HG03097 (cell line): Measurements from ENCODE around the gene UGT1A6.

ENCODE experiments used
- ATAC-seq: cut with Tn5 transposase; IDR thresholded peaks from one replicate; pipeline ENCODE4 v1.9.1; 2021; ENCODE audit not compliant: unreplicated experiment, low FRiP score

The UGT1A6 gene

DNA sequence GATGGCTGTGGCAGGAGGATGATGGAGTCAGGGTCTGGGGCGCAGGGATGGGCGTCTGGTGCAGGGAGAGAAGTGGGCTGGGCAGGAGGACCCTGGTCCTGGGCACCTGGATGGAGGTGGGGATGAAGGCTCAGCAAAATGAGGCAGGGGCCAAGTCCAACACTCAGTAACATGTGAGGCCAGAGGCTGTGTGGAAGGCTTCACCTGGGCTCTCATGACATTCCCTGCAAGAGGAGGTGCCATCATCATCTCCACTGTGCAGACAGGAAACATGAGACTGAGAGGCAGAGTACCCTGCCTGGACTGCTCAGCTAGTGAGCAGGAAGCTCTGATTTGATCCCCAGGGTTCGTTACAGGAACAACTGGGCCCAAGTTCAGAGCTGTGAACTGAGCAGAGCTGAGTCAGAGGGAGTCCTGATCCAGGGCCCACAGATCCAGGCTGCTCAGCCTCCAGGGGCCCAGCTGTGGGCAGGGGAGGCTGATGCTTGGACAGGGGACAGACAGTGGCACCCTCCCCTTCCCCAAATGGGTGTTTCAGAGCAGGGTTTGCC is 124.7 kb downstream of the UGT1A6 start:
- ATAC-seq: no peak

DNA sequence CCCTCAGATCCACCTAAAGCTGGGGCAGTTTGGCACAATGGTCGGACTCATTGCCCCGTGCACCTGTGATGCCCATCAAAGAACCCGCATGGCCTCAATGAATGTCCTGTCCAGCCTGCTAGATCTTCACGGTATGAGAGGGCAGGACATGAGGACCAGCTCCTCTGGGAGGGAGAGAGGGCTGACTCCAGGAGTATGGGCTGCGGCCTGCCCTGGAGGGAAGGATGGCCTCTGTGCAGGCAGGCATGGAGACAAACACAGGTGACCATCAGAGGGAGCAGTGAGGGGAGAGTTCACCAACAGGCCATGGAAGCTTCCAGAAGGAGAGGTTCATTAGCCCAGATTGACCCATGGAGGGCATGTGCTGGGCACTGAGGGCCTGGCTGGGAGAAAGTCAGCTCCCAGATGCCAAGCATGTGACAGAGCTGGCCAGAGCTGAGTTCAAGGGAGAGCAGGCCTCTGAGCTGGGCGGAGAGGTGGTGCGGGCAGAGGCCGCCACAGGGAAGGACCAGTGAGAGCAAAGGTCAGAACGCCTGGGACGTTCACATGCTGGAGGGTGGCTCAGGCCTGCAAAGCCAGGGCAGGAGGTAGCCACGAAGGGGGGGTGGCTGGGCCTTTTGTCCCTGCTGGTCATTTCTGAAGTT is 125.4 kb downstream of the UGT1A6 start:
- no peak for ATAC-seq

- ATAC-seq: no peak
Observed at GRCh38 chr2:233818639-233819621, 126.2 kb downstream of the UGT1A6 start.

GRCh38 chr2:233819884-233820773 is 127.4 kb downstream of the UGT1A6 start:
- no peak for ATAC-seq

DNA sequence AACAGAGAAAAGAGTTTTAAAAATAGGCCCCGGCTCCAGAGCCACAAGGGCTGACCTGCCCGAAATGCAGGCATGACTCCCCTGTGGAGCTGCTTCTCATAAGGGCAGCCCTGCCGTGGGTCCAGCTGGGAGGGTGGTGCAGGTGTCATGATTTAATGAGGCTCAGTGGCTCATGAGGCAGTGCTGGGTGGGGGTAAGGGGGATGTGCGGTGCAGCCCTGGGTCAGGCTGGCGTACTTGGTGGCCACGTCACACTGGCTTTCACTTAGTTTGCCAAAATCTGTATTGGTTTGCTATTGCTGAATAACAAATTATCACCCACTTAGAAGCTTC is 128.1 kb downstream of the UGT1A6 start:
- ATAC-seq: no peak

GRCh38 chr2:233821196-233821595 is 128.5 kb downstream of the UGT1A6 start:
- no peak for ATAC-seq

DNA sequence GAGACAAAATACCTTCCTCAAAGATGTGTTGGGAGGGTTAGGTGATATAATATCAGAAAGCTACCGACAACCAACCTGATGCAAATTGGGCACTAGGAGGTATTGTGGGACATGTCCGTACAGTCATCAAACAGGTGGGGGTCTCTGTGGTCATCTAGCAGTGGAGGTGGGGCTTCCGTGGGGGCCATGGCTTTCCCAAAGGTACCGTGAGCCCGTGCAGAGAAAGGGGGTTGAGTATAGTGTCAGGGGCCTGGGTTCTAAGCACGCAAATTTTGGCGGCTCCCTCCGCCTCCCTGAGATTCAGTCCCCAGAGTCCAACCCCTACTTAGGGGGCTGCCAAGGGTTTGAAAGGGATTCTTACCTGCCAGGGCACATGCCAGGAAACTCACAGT is 129.0 kb downstream of the UGT1A6 start:
- no peak for ATAC-seq

DNA sequence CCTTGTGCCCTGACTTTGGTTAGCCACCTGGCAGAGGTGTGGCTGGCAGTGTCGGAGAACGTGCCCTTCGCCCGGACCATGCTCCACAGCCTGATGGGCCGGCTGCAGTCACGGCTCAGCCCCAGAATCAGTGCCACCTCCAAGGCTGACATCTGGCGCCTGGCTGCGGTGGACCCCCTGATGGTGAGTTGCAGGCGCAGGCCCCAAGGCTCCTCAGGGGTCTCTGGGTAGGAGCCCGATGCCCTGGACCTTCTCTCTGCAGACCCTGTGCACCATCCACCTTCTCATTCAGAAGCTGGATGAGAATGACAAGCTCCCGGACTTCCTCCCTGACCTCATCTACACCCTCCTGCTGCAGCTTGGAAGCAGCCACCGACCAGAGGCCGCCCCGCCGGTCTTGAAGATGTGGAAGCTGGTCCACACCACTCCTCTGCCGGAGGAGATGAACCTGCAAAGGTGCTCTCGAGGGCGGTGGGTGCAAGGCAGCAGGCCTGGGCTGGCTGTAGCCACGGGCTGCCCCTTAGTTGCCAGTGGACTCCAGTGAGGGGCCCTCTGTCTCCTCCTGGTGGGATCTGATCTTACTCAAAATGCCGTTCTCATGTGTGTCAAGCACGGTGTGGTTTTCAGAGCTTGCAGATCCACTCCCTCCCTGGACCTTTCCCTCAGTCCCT is 129.5 kb downstream of the UGT1A6 start:
- ATAC-seq: no peak
